Measurements from ENCODE around the gene HSFX3. TPM values are rescaled to one million over a fixed set of nuclear protein-coding genes. Genes with fewer than 3 reads are reported as not detected.
A peak's percentile ranks its signal among the peaks of the same experiment; 100 is the strongest.

HSFX3 gene
- total RNA-seq, 1 experiment from 2014 or later, result not detected

DNA sequence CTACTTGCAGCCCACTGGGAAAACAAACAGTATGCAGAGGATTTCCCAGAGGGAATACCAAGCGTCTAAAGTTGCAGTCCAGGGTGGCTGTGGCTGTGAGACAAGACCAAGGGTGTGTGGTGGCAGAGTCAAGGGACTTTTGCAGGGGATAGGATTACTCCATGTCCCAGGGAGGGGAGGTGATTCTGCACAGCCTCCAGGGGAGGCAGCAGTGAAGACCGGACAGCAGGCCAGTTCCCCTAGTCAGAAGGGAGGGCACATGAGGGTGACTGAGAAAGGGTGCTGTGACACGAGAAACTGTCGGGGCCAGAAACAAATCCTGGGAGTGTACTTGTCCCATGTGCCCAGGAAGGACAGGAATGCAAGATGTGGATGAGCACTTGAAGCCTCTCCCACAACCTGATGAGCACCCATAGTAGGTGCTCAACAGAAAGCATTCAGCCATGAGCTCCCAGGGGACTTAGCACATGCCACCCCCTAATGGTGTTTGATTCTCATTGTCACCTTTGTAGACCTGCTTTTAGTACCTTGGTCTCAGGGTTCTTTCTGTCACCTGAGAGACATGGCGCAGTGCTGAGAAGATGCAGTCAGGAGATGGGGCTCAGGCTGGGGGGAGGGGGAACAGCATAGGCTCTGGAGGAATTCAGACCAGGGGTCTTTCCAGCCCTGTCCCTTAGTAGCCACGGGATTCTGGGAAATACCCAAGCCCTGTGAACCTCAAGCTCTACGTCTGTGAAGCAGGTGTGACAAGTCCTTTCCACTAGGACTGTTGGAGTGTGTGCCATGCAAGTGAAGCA is 18.1 kb upstream of the HSFX3 start:
- no peaks in the 10 kb centered on the region for H3K79me2 ChIP-seq (ENCODE audit: insufficient read depth, low read length)
- Mint-ChIP-seq H3K27me3 (ENCODE audit: low read depth) (no peaks in the 10 kb centered on the region), H3K36me3 (ENCODE audit: insufficient read depth in 1 of 3, low read depth in 3 of 3) (peaks cover 0 to 11% (median 8%) of the 10 kb centered on the region in 3 experiments; a peak in 3 of 7 replicates), H3K9me3 (peaks cover 64 to 68% of the 10 kb centered on the region in 2 experiments), H3K4me1 (peaks cover 31 to 47% of the 10 kb centered on the region in 2 experiments), H3K27ac (peak overlapping the region in 1 of 3 experiments; percentile 83; a peak in 1 of 7 replicates), H3K4me3 (no peak overlapping the region)
- no peaks in the 10 kb centered on the region for H3K23me2 ChIP-seq (ENCODE audit: insufficient read length, low read depth, low read length, poor library complexity, severe bottlenecking)
- no peak overlapping the region for H4K91ac ChIP-seq (ENCODE audit: insufficient read length, low read depth, low read length)
- no peak overlapping the region for H4K5ac ChIP-seq (ENCODE audit: insufficient read length, low read depth, low read length)
- no peak overlapping the region for H2BK15ac ChIP-seq (ENCODE audit: low read depth, low read length)
- H3T11ph ChIP-seq (ENCODE audit: low read length), result no peak overlapping the region
- no peak overlapping the region for H2BK5ac ChIP-seq (ENCODE audit: insufficient read length, low read length)
- no peaks in the 10 kb centered on the region for H3K79me1 ChIP-seq (ENCODE audit: insufficient read depth, low read depth, low read length, poor library complexity, severe bottlenecking)
- TF ChIP-seq, protein P1, sequence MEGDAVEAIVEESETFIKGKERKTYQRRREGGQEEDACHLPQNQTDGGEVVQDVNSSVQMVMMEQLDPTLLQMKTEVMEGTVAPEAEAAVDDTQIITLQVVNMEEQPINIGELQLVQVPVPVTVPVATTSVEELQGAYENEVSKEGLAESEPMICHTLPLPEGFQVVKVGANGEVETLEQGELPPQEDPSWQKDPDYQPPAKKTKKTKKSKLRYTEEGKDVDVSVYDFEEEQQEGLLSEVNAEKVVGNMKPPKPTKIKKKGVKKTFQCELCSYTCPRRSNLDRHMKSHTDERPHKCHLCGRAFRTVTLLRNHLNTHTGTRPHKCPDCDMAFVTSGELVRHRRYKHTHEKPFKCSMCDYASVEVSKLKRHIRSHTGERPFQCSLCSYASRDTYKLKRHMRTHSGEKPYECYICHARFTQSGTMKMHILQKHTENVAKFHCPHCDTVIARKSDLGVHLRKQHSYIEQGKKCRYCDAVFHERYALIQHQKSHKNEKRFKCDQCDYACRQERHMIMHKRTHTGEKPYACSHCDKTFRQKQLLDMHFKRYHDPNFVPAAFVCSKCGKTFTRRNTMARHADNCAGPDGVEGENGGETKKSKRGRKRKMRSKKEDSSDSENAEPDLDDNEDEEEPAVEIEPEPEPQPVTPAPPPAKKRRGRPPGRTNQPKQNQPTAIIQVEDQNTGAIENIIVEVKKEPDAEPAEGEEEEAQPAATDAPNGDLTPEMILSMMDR (conservative IDR thresholded peaks at IDR 0.05), result no peak
- H3K9ac ChIP-seq (ENCODE audit: extremely low read depth, insufficient read length, low read length), result no peak overlapping the region
- no peak overlapping the region for H2AK5ac ChIP-seq (ENCODE audit: insufficient read length, low read length)
- H3K4me2 ChIP-seq (ENCODE audit: insufficient read depth, insufficient read length, low read length), result no peak overlapping the region
- no peak overlapping the region for H3K23ac ChIP-seq (ENCODE audit: insufficient read length, low read depth, low read length)
- H3K18ac ChIP-seq (ENCODE audit: insufficient read length, low read depth, low read length), result no peak overlapping the region
- no peaks in the 10 kb centered on the region for H4K20me1 ChIP-seq (ENCODE audit: control insufficient read depth, insufficient read depth, insufficient read length)
- H2BK12ac ChIP-seq (ENCODE audit: insufficient read length, low read depth, low read length), result no peak overlapping the region
- H3K4ac ChIP-seq (ENCODE audit: low read depth, low read length), result no peak overlapping the region
- H3K4me1 ChIP-seq (ENCODE audit: insufficient read depth, low read length), result no peaks in the 10 kb centered on the region
- H2BK20ac ChIP-seq (ENCODE audit: low read depth, low read length, poor library complexity, severe bottlenecking), result no peak overlapping the region
- H3K9me3 ChIP-seq (ENCODE audit: control insufficient read depth, low read depth, low read length), result peaks cover 48% of the 10 kb centered on the region
- no peaks in the 10 kb centered on the region for H3K27me3 ChIP-seq (ENCODE audit: insufficient read depth, low read length)
- H2AFZ ChIP-seq (ENCODE audit: low read length), result no peak overlapping the region
- no peak overlapping the region for H3K27ac ChIP-seq (ENCODE audit: insufficient read length, low read depth, low read length)
- no peak overlapping the region for H3K14ac ChIP-seq (ENCODE audit: insufficient read depth, low read length)
- no peak overlapping the region for H2BK120ac ChIP-seq (ENCODE audit: low read depth, low read length, poor library complexity, severe bottlenecking)
- DNase-seq, result no peak
- no CpG with 5 or more reads among the region's 7 CpGs for WGBS (ENCODE audit: extremely low coverage, insufficient read length, low lambda C conversion rate)
- no peak overlapping the region for H4K8ac ChIP-seq (replicated peaks; ENCODE audit: insufficient read length, low read depth, low read length)
- no peak overlapping the region for H3K56ac ChIP-seq (ENCODE audit: insufficient read length, low read depth, low read length)

Measured in H9 (cell line).